HepG2 (cell line): ENCODE data around the gene GNAI2. TPM values are rescaled to one million over a fixed set of nuclear protein-coding genes. Genes with fewer than 3 reads are reported as not detected.
A peak's percentile ranks its signal among the peaks of the same experiment; 100 is the strongest.

Experiments
- FOSL1 ChIP-seq: sonication (generic); formaldehyde crosslinking; IDR thresholded peaks from 2 replicates; pipeline ENCODE4 v1.9.0; 2021; ENCODE audit warnings: missing genetic modification reagents, borderline replicate concordance
- ZNF329 ChIP-seq: sonication (generic); formaldehyde crosslinking; IDR thresholded peaks from 2 replicates; pipeline ENCODE4 v1.9.0; 2021; ENCODE audit warnings: low read depth, mild to moderate bottlenecking, missing genetic modification reagents
- ZNF34 ChIP-seq: sonication (generic); formaldehyde crosslinking; IDR thresholded peaks from 2 replicates; pipeline ENCODE4 v1.4.0; 2020; ENCODE audit warnings: mild to moderate bottlenecking, missing genetic modification reagents, borderline replicate concordance
- ZNF749 ChIP-seq: sonication (generic); formaldehyde crosslinking; IDR thresholded peaks from 2 replicates; pipeline ENCODE4 v1.8.0; 2022; ENCODE audit warnings: mild to moderate bottlenecking, missing genetic modification reagents, moderate library complexity, borderline replicate concordance
- polyA plus RNA-seq, 8 experiments: library from polyadenylated mRNA; depleted of rRNA in 3 of 8; stranded (reverse) in 7 of 8; unstranded in 1 of 8; fragments of >200 nt; fragmentation: Illumina TruSeq in 4 of 8; extraction: Trizol in 4 of 8; gene quantifications; 2 replicates each; pipeline versions ENCODE4 v1.2.1 to v1.2.3, GENCODE V29; 2011 to 2016; ENCODE audit warnings: low read depth in 4 of 8, missing spikeins in 1 of 8, mixed read lengths in 1 of 8; ENCODE audit not compliant: insufficient read depth in 1 of 8
- total RNA-seq, 5 experiments: library from RNA; depleted of rRNA; stranded (reverse); fragments of >200 nt; fragmentation: Illumina TruSeq; extraction: Trizol; gene quantifications; 2 replicates each; pipeline ENCODE4 v1.2.3, GENCODE V29; 2016; ENCODE audit warnings: low read depth in 1 of 5
- TF ChIP-seq, protein P1 (sequence below), 2 experiments: fragments of 450-650 bp in 1 of 2; sonication (generic) in 1 of 2; formaldehyde crosslinking in 1 of 2; IDR thresholded peaks; 2 replicates each; pipeline versions ENCODE4 v1.6.1 to v1.8.0; 2016 to 2022; ENCODE audit warnings: antibody characterized with exemption in 1 of 2, mild to moderate bottlenecking in 1 of 2, missing genetic modification reagents in 1 of 2
- TF ChIP-seq, protein P2 (sequence below): IDR thresholded peaks from 2 replicates; pipeline ENCODE4 v1.6.1; 2016; ENCODE audit warnings: low read depth
- TF ChIP-seq, protein P3 (sequence below): sonication (generic); formaldehyde crosslinking; IDR thresholded peaks from 2 replicates; pipeline ENCODE4 v1.5.0; 2020; ENCODE audit warnings: mild to moderate bottlenecking, missing genetic modification reagents
- TF ChIP-seq, protein P4 (sequence below): sonication (generic); IDR thresholded peaks from 2 replicates; pipeline ENCODE4 v1.6.1; 2016; ENCODE audit warnings: low read depth, borderline replicate concordance

Gene GNAI2
- total and polyA plus RNA-seq, 2 of the 13 experiments (the other 11 are each of a cell fraction or from before 2014, with no cell fraction given), result 51.1 to 66.2 TPM

DNA sequence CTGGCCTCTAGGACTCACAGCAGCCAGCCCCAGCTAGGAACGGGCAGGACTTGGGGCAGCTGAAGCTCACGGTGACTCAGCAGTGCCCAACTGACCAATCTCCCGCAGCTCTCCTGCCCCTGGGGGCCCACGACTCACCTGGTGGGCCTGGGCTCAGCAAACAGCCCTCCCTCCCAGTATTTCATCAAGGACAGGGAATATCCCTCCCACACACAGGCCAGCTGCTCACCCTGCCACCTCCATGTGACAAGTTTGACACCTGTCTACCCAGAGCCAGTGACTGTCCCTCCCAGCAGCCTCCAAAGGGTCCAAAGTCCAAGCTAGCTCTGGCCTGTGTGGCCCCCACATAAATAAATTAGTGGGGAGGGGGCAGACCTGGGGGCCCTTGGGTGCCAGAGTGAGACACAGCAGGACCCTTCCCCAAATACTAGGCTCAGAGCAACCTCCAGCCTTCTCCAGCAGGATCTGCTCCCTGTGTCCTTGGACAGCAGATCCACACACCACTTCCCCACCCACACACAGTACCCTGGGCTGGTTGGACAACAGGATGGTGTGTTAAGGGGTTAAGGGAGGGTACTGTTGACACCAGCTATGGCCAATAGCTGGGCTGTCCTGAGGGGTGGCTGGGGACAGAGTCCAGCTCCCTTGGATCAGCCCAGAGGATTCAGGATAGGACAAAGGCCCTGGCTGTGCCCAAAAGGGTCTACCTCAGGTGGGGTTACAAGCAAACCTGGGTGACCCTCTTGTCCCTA, 40.3 kb upstream of the GNAI2 start (continued):
- TF ChIP-seq, protein P1, sequence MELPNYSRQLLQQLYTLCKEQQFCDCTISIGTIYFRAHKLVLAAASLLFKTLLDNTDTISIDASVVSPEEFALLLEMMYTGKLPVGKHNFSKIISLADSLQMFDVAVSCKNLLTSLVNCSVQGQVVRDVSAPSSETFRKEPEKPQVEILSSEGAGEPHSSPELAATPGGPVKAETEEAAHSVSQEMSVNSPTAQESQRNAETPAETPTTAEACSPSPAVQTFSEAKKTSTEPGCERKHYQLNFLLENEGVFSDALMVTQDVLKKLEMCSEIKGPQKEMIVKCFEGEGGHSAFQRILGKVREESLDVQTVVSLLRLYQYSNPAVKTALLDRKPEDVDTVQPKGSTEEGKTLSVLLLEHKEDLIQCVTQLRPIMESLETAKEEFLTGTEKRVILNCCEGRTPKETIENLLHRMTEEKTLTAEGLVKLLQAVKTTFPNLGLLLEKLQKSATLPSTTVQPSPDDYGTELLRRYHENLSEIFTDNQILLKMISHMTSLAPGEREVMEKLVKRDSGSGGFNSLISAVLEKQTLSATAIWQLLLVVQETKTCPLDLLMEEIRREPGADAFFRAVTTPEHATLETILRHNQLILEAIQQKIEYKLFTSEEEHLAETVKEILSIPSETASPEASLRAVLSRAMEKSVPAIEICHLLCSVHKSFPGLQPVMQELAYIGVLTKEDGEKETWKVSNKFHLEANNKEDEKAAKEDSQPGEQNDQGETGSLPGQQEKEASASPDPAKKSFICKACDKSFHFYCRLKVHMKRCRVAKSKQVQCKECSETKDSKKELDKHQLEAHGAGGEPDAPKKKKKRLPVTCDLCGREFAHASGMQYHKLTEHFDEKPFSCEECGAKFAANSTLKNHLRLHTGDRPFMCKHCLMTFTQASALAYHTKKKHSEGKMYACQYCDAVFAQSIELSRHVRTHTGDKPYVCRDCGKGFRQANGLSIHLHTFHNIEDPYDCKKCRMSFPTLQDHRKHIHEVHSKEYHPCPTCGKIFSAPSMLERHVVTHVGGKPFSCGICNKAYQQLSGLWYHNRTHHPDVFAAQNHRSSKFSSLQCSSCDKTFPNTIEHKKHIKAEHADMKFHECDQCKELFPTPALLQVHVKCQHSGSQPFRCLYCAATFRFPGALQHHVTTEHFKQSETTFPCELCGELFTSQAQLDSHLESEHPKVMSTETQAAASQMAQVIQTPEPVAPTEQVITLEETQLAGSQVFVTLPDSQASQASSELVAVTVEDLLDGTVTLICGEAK (IDR thresholded peaks at IDR 0.05), result no peak
- TF ChIP-seq, protein P1 (CRISPR knock-in tag; IDR thresholded peaks at IDR 0.05), result no peak
- TF ChIP-seq, protein P2, sequence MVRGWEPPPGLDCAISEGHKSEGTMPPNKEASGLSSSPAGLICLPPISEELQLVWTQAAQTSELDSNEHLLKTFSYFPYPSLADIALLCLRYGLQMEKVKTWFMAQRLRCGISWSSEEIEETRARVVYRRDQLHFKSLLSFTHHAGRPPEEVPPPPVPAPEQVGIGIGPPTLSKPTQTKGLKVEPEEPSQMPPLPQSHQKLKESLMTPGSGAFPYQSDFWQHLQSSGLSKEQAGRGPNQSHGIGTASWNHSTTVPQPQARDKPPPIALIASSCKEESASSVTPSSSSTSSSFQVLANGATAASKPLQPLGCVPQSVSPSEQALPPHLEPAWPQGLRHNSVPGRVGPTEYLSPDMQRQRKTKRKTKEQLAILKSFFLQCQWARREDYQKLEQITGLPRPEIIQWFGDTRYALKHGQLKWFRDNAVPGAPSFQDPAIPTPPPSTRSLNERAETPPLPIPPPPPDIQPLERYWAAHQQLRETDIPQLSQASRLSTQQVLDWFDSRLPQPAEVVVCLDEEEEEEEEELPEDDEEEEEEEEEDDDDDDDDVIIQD (CRISPR knock-in tag), result peak; percentile 55
- no peak for TF ChIP-seq FOSL1
- peak; percentile 68; the same call in 1 of the 2 replicates for TF ChIP-seq ZNF749 (CRISPR knock-in tag)
- 0 out of 2 replicates have a peak, but pooled peaks have one; percentile 3 for TF ChIP-seq ZNF329 (CRISPR knock-in tag)
- TF ChIP-seq, protein P3, sequence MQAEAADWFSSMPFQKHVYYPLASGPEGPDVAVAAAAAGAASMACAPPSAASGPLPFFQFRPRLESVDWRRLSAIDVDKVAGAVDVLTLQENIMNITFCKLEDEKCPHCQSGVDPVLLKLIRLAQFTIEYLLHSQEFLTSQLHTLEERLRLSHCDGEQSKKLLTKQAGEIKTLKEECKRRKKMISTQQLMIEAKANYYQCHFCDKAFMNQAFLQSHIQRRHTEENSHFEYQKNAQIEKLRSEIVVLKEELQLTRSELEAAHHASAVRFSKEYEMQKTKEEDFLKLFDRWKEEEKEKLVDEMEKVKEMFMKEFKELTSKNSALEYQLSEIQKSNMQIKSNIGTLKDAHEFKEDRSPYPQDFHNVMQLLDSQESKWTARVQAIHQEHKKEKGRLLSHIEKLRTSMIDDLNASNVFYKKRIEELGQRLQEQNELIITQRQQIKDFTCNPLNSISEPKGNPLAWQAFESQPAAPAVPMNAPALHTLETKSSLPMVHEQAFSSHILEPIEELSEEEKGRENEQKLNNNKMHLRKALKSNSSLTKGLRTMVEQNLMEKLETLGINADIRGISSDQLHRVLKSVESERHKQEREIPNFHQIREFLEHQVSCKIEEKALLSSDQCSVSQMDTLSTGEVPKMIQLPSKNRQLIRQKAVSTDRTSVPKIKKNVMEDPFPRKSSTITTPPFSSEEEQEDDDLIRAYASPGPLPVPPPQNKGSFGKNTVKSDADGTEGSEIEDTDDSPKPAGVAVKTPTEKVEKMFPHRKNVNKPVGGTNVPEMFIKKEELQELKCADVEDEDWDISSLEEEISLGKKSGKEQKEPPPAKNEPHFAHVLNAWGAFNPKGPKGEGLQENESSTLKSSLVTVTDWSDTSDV (CRISPR knock-in tag), result no peak; the same call in 1 of the 2 replicates
- TF ChIP-seq ZNF34 (CRISPR knock-in tag), result 0 out of 2 replicates have a peak, but pooled peaks have one; percentile 84
- TF ChIP-seq, protein P4, sequence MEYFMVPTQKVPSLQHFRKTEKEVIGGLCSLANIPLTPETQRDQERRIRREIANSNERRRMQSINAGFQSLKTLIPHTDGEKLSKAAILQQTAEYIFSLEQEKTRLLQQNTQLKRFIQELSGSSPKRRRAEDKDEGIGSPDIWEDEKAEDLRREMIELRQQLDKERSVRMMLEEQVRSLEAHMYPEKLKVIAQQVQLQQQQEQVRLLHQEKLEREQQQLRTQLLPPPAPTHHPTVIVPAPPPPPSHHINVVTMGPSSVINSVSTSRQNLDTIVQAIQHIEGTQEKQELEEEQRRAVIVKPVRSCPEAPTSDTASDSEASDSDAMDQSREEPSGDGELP, result peak; percentile 97
